DOHH2 (cell line): ENCODE measurements around the gene ANGPTL7.
A peak's percentile ranks its signal among the peaks of the same experiment; 100 is the strongest.

Experiments
- H3F3A ChIP-seq: fragments of 200-600 bp; sonication (generic), shearing (Covaris generic); 2 replicates; pipeline ENCODE4 v1.6.0; 2016; ENCODE audit warnings: antibody characterized with exemption, mild to moderate bottlenecking; ENCODE audit not compliant: control insufficient read depth, insufficient read depth
- H3K27ac ChIP-seq: fragments of 200-600 bp; sonication (generic); 2 replicates; pipeline ENCODE4 v1.5.1; 2014; ENCODE audit warnings: low read depth, mild to moderate bottlenecking, low read length, moderate library complexity
- H3K27me3 ChIP-seq: fragments of 200-600 bp; sonication (generic); 2 replicates; pipeline ENCODE4 v1.6.1; 2014; ENCODE audit warnings: mild to moderate bottlenecking, low read length, mixed read lengths; ENCODE audit not compliant: control insufficient read depth
- H3K36me3 ChIP-seq: fragments of 200-600 bp; sonication (generic); 2 replicates; pipeline ENCODE4 v1.6.1; 2014; ENCODE audit warnings: mild to moderate bottlenecking, low read length, moderate library complexity, mixed read lengths; ENCODE audit not compliant: control insufficient read depth
- H3K4me1 ChIP-seq: fragments of 200-600 bp; sonication (generic); 2 replicates; pipeline ENCODE4 v1.6.1; 2014; ENCODE audit warnings: mild to moderate bottlenecking, low read length, mixed read lengths; ENCODE audit not compliant: control insufficient read depth
- H3K4me2 ChIP-seq: fragments of 200-600 bp; sonication (generic); 2 replicates; pipeline ENCODE4 v1.6.0; 2014; ENCODE audit warnings: mild to moderate bottlenecking, low read length, moderate library complexity
- H3K4me3 ChIP-seq: fragments of 200-600 bp; sonication (generic); 2 replicates; pipeline ENCODE4 v1.5.1; 2014; ENCODE audit warnings: mild to moderate bottlenecking, low read length, mixed read lengths
- H3K79me2 ChIP-seq: fragments of 200-600 bp; sonication (generic); 2 replicates; pipeline ENCODE4 v1.6.1; 2014; ENCODE audit warnings: mild to moderate bottlenecking, low read length, mixed read lengths; ENCODE audit not compliant: control insufficient read depth
- H3K9me2 ChIP-seq: fragments of 200-600 bp; sonication (generic); replicated peaks from 2 replicates; pipeline ENCODE4 v1.6.1; 2014; ENCODE audit warnings: mild to moderate bottlenecking, low read length, mixed read lengths; ENCODE audit not compliant: control insufficient read depth
- H3K9me3 ChIP-seq: fragments of 200-600 bp; sonication (generic); 2 replicates; pipeline ENCODE4 v1.6.1; 2014; ENCODE audit warnings: antibody characterized with exemption, low read length, mixed read lengths; ENCODE audit not compliant: control insufficient read depth, insufficient read depth
- H4K20me1 ChIP-seq: fragments of 200-600 bp; sonication (generic); 2 replicates; pipeline ENCODE4 v1.6.0; 2014; ENCODE audit warnings: low read depth, mild to moderate bottlenecking, antibody characterized with exemption, low read length, moderate library complexity; ENCODE audit not compliant: control insufficient read depth, insufficient read depth
- CTCF ChIP-seq: fragments of 200-600 bp; sonication (generic); IDR thresholded peaks from one replicate; pipeline ENCODE4 v1.5.1; 2014; ENCODE audit warnings: antibody characterized with exemption, mild to moderate bottlenecking, low read depth, low read length; ENCODE audit not compliant: poor library complexity, severe bottlenecking
- EZH2phosphoT487 ChIP-seq: fragments of 200-600 bp; sonication (generic); IDR thresholded peaks from 2 replicates; pipeline ENCODE4 v1.6.1; 2017; ENCODE audit warnings: borderline replicate concordance, mild to moderate bottlenecking, antibody characterized with exemption, low read length, moderate library complexity, mixed read lengths

ANGPTL7 gene

GRCh38 chr1:11227106-11228077 lies 38.2 kb downstream of the ANGPTL7 start:
- H3K36me3 ChIP-seq, result peaks cover 80% of the 10 kb centered on the region
- TF ChIP-seq CTCF, result no peak
- TF ChIP-seq EZH2phosphoT487, result no peak
- peaks cover 2% of the 10 kb centered on the region; the same call in 1 of the 2 replicates for H3F3A ChIP-seq
- peaks cover 39% of the 10 kb centered on the region for H3K4me1 ChIP-seq
- peak overlapping the region; percentile 49 for H3K27ac ChIP-seq
- H3K27me3 ChIP-seq, result no peaks in the 10 kb centered on the region
- peak overlapping the region; percentile 79 for H3K4me2 ChIP-seq
- H3K4me3 ChIP-seq, result peak overlapping the region; percentile 63
- no peaks in the 10 kb centered on the region for H3K9me2 ChIP-seq
- H3K79me2 ChIP-seq, result peaks cover 4% of the 10 kb centered on the region; the same call in 1 of the 2 replicates
- no peaks in the 10 kb centered on the region for H4K20me1 ChIP-seq
- no peaks in the 10 kb centered on the region for H3K9me3 ChIP-seq

DNA sequence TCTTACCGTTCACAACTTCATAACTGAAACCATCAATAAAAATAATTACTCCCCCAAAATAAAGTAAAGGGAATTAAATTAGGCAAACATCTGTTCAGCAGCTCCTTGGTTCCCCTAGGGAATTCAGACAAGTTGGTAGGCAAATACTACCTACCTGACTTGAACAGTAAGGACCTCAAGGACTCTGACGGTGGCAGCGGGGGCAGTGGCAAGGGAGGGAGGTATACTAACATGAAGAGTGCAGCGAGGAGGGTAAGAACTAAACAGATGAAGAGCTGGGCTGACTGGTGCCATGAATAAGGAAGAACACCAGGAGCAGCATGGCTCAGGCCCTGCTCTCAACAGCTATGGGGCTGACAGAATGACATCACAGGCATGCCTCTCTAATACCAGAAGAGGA lies 40.0 kb downstream of the ANGPTL7 start:
- H3K36me3 ChIP-seq, result peaks cover 82% of the 10 kb centered on the region
- H3K9me3 ChIP-seq, result no peaks in the 10 kb centered on the region
- peaks cover 2% of the 10 kb centered on the region; the same call in 1 of the 2 replicates for H3F3A ChIP-seq
- H4K20me1 ChIP-seq, result no peaks in the 10 kb centered on the region
- peak overlapping the region; percentile 79 for H3K4me2 ChIP-seq
- peak overlapping the region; percentile 49 for H3K27ac ChIP-seq
- peaks cover 39% of the 10 kb centered on the region for H3K4me1 ChIP-seq
- no peaks in the 10 kb centered on the region for H3K9me2 ChIP-seq
- H3K79me2 ChIP-seq, result peaks cover 4% of the 10 kb centered on the region; the same call in 1 of the 2 replicates
- H3K4me3 ChIP-seq, result peak overlapping the region; percentile 24; the same call in 1 of the 2 replicates
- no peaks in the 10 kb centered on the region for H3K27me3 ChIP-seq
- no peak for TF ChIP-seq EZH2phosphoT487
- TF ChIP-seq CTCF, result no peak

DNA sequence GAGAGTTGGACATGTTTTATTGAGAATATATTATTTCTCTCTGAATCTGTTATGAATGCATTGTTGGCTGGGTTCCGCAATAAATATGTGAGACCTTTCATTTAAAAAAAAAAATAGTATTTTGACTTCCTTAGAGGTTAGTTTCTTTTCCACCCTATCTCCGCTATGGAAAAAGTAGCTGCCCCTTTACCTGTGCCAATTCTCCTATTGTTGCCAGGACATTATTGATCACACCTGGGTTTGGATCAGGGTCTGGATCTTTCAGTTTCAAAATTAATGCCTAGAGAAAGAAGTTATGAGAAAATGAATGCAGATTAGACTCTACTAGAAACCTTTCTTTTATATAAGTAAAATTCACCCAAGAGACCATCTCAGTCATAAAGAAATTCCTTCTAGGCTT lies 44.1 kb downstream of the ANGPTL7 start:
- Histone ChIP-seq H4K20me1 (no peaks in the 10 kb centered on the region), H3K4me3 (no peak overlapping the region), H3F3A (no peaks in the 10 kb centered on the region), H3K27me3 (no peaks in the 10 kb centered on the region), H3K9me2 (no peaks in the 10 kb centered on the region), H3K4me1 (peaks cover 27% of the 10 kb centered on the region), H3K4me2 (no peak overlapping the region), H3K27ac (no peak overlapping the region), H3K79me2 (no peaks in the 10 kb centered on the region), H3K9me3 (no peaks in the 10 kb centered on the region), H3K36me3 (peaks cover 88% of the 10 kb centered on the region)
- TF ChIP-seq CTCF (no peak), EZH2phosphoT487 (no peak)
